BLaER1 treated with 17β-estradiol and CSF1 and Interleukin-3, amounts not matched to agents 10 nM and 100 nM (cell line): ENCODE measurements around the gene DAD1.

Experiments
- H3K27ac ChIP-seq, 11 experiments: shearing (Covaris generic); formaldehyde crosslinking; 2 replicates each; pipeline ENCODE4 v1.8.1; 2022
- H3K27me3 ChIP-seq, 11 experiments: shearing (Covaris generic); formaldehyde crosslinking; 2 replicates each; pipeline ENCODE4 v1.8.1; 2022
- H3K36me3 ChIP-seq, 11 experiments: shearing (Covaris generic); formaldehyde crosslinking; 2 replicates each; pipeline ENCODE4 v1.8.1; 2022
- H3K4me1 ChIP-seq, 10 experiments: shearing (Covaris generic); formaldehyde crosslinking; 2 replicates each; pipeline ENCODE4 v1.8.1; 2022
- H3K4me2 ChIP-seq, 11 experiments: shearing (Covaris generic); formaldehyde crosslinking; 2 replicates each; pipeline ENCODE4 v1.8.1; 2022
- H3K4me3 ChIP-seq, 10 experiments: shearing (Covaris generic); formaldehyde crosslinking; 2 replicates each; pipeline ENCODE4 v1.8.1; 2022
- H3K9ac ChIP-seq, 11 experiments: shearing (Covaris generic); formaldehyde crosslinking; 2 replicates each; pipeline ENCODE4 v1.8.1; 2022
- H3K9me3 ChIP-seq, 11 experiments: shearing (Covaris generic); formaldehyde crosslinking; replicated peaks in 1 of 11; 2 replicates each; pipeline ENCODE4 v1.8.1; 2022
- H4K20me1 ChIP-seq, 11 experiments: shearing (Covaris generic); formaldehyde crosslinking; 2 replicates each; pipeline ENCODE4 v1.8.1; 2022
- Cebpa-rat ChIP-seq, 11 experiments: shearing (Covaris generic); IDR thresholded peaks; 2 replicates each; pipeline ENCODE4 v1.8.1; 2022

The DAD1 gene

DNA sequence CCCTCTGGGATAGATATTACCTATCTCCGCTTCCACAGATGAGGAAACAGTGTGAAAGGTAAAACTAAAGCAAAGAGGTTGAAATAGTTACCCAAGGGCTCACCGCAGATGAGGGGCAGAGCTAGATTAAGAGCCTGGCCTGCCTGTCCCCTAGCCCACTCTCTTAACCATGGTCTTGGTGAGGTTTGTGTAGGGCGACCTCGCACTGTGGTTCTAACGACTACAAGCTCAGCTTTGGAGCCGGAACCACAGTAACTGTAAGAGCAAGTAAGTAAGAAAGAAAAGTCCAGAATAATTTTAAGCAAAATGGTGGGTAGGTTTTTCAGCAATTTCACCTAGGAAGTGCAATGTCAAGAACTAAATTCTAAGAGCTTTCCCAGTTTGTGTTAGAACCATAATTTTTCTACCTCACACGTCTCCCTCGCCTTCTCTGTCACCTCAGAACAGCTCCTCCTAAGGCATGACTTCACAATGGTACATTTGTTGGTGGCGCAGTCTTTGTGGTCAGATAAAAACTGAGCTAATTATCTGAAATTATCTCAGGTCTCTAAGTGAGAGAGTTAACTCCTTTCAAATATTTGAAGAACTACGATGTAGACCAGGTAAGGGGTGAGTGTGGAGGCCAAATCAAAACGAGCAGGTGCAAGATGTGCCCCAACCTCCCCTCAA lies 64.8 kb downstream of the DAD1 start:
- Histone ChIP-seq H3K36me3 (peaks cover 0 to 100% (median 75%) of the 10 kb centered on the region in 11 experiments; a peak in 15 of 22 replicates), H3K4me2 (peak overlapping the region in 7 of 11 experiments; percentile 11 to 52 (median 40); a peak in 12 of 22 replicates), H3K27ac (peak overlapping the region in 4 of 11 experiments; percentile 9 to 40 (median 26); a peak in 4 of 22 replicates), H3K4me1 (peaks cover 64 to 96% (median 90%) of the 10 kb centered on the region in 10 experiments), H3K4me3 (no peak overlapping the region), H3K9ac (no peak overlapping the region), H3K27me3 (no peaks in the 10 kb centered on the region), H4K20me1 (peaks cover 0 to 94% (median 0%) of the 10 kb centered on the region in 11 experiments; a peak in 5 of 22 replicates), H3K9me3 (no peaks in the 10 kb centered on the region)
- no peak for TF ChIP-seq Cebpa-rat (IDR thresholded peaks at IDR 0.05)

GRCh38 chr14:22523283-22523682 lies 65.7 kb downstream of the DAD1 start:
- Histone ChIP-seq H3K9ac (no peak overlapping the region), H3K27ac (peak overlapping the region in 2 of 11 experiments; percentile 3 to 8; a peak in 1 of 22 replicates), H3K9me3 (no peaks in the 10 kb centered on the region), H3K4me3 (no peak overlapping the region), H3K27me3 (no peaks in the 10 kb centered on the region), H3K4me1 (peaks cover 64 to 95% (median 86%) of the 10 kb centered on the region in 10 experiments), H3K36me3 (peaks cover 0 to 100% (median 75%) of the 10 kb centered on the region in 11 experiments; a peak in 14 of 22 replicates), H4K20me1 (peaks cover 0 to 94% (median 0%) of the 10 kb centered on the region in 11 experiments; a peak in 6 of 22 replicates), H3K4me2 (peak overlapping the region in 10 of 11 experiments; percentile 4 to 59 (median 44); a peak in 11 of 22 replicates)
- no peak for TF ChIP-seq Cebpa-rat (IDR thresholded peaks at IDR 0.05)

GRCh38 chr14:22522466-22522957 lies 66.5 kb downstream of the DAD1 start:
- peak overlapping the region in 1 of 11 experiments; percentile 30; a peak in 1 of 22 replicates for H3K27ac ChIP-seq
- peaks cover 0 to 98% (median 0%) of the 10 kb centered on the region in 11 experiments; a peak in 6 of 22 replicates for H4K20me1 ChIP-seq

GRCh38 chr14:22521449-22522239 lies 67.4 kb downstream of the DAD1 start:
- H3K4me2 ChIP-seq, result peak overlapping the region in 10 of 11 experiments; percentile 22 to 78 (median 46); a peak in 16 of 22 replicates
- H3K27ac ChIP-seq, result peak overlapping the region in 6 of 11 experiments; percentile 4 to 38 (median 30); a peak in 4 of 22 replicates
- H3K9me3 ChIP-seq, result no peaks in the 10 kb centered on the region
- H4K20me1 ChIP-seq, result peaks cover 0 to 98% (median 0%) of the 10 kb centered on the region in 11 experiments; a peak in 6 of 22 replicates
- H3K36me3 ChIP-seq, result peaks cover 0 to 100% (median 81%) of the 10 kb centered on the region in 11 experiments; a peak in 13 of 22 replicates
- H3K27me3 ChIP-seq, result no peaks in the 10 kb centered on the region
- no peak overlapping the region; a peak in 1 of 22 replicates for H3K9ac ChIP-seq
- TF ChIP-seq Cebpa-rat (IDR thresholded peaks at IDR 0.05), result no peak
- no peak overlapping the region for H3K4me3 ChIP-seq
- H3K4me1 ChIP-seq, result peaks cover 66 to 100% (median 93%) of the 10 kb centered on the region in 10 experiments

More at GRCh38 chr14:22522466-22522957, 66.5 kb downstream of the DAD1 start:
- Histone ChIP-seq H3K4me3 (no peak overlapping the region), H3K27me3 (no peaks in the 10 kb centered on the region), H3K9me3 (no peaks in the 10 kb centered on the region), H3K36me3 (peaks cover 0 to 100% (median 79%) of the 10 kb centered on the region in 11 experiments; a peak in 13 of 22 replicates), H3K4me1 (peaks cover 66 to 100% (median 89%) of the 10 kb centered on the region in 10 experiments), H3K4me2 (peak overlapping the region; percentile 7 to 59 (median 34); a peak in 15 of 22 replicates), H3K9ac (no peak overlapping the region)
- TF ChIP-seq Cebpa-rat (IDR thresholded peaks at IDR 0.05), result no peak

GRCh38 chr14:22520796-22521195 lies 68.2 kb downstream of the DAD1 start:
- H3K4me3 ChIP-seq, result no peak overlapping the region
- TF ChIP-seq Cebpa-rat (IDR thresholded peaks at IDR 0.05), result no peak
- H3K27ac ChIP-seq, result peak overlapping the region in 9 of 11 experiments; percentile 4 to 46 (median 30); a peak in 10 of 22 replicates
- peak overlapping the region; percentile 22 to 78 (median 47) for H3K4me2 ChIP-seq
- H3K9me3 ChIP-seq, result no peaks in the 10 kb centered on the region
- H3K4me1 ChIP-seq, result peaks cover 57 to 100% (median 93%) of the 10 kb centered on the region in 10 experiments
- H3K27me3 ChIP-seq, result no peaks in the 10 kb centered on the region
- H3K9ac ChIP-seq, result 0 out of 22 replicates have a peak overlapping the region, but pooled peaks of 1 of the 11 experiments have one; percentile 5
- H4K20me1 ChIP-seq, result peaks cover 0 to 98% (median 0%) of the 10 kb centered on the region in 11 experiments; a peak in 7 of 22 replicates
- H3K36me3 ChIP-seq, result peaks cover 0 to 100% (median 83%) of the 10 kb centered on the region in 11 experiments; a peak in 13 of 22 replicates

- H3K27me3 ChIP-seq, result no peaks in the 10 kb centered on the region
- H3K27ac ChIP-seq, result peak overlapping the region in 7 of 11 experiments; percentile 4 to 38 (median 30); a peak in 14 of 22 replicates
- H3K4me3 ChIP-seq, result no peak overlapping the region
- no peak overlapping the region for H3K9ac ChIP-seq
- H3K4me2 ChIP-seq, result peak overlapping the region; percentile 22 to 78 (median 47); a peak in 21 of 22 replicates
- H3K36me3 ChIP-seq, result peaks cover 0 to 100% (median 86%) of the 10 kb centered on the region in 11 experiments; a peak in 13 of 22 replicates
- no peak for TF ChIP-seq Cebpa-rat (IDR thresholded peaks at IDR 0.05)
- H4K20me1 ChIP-seq, result peaks cover 0 to 98% (median 0%) of the 10 kb centered on the region in 11 experiments; a peak in 8 of 22 replicates
- peaks cover 55 to 100% (median 93%) of the 10 kb centered on the region in 10 experiments for H3K4me1 ChIP-seq
- H3K9me3 ChIP-seq, result no peaks in the 10 kb centered on the region
Observed at GRCh38 chr14:22519877-22520685, 68.9 kb downstream of the DAD1 start.

DNA sequence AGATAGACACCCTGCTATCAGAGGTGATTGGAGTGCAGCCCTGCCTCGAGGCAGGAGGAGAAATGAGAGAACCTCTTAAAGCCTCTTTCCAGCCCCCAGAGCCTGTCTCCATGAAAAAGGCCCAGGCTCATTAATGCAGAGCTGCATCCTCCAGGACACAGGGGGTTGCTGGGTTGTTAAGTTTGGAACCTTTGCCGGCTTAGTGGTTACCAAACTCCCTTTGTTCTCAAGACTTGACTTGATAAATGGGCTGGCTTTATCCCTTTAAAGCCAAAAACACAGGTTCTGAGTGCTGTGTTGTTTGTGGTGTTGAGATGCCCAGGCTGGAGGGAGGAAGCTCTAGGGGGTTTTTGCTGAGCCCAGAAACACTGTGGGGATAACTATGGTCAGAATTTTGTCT lies 71.0 kb downstream of the DAD1 start:
- peaks cover 50 to 98% (median 92%) of the 10 kb centered on the region in 10 experiments for H3K4me1 ChIP-seq
- H3K36me3 ChIP-seq, result peaks cover 0 to 100% (median 81%) of the 10 kb centered on the region in 11 experiments; a peak in 14 of 22 replicates
- TF ChIP-seq Cebpa-rat (IDR thresholded peaks at IDR 0.05), result no peak
- peaks cover 0 to 99% (median 0%) of the 10 kb centered on the region in 11 experiments; a peak in 8 of 22 replicates for H4K20me1 ChIP-seq
- H3K4me3 ChIP-seq, result no peak overlapping the region
- H3K4me2 ChIP-seq, result peak overlapping the region in 6 of 11 experiments; percentile 6 to 44 (median 22); a peak in 4 of 22 replicates
- peak overlapping the region in 1 of 11 experiments; percentile 0; a peak in 1 of 22 replicates for H3K9ac ChIP-seq
- H3K27ac ChIP-seq, result peak overlapping the region in 5 of 11 experiments; percentile 11 to 52 (median 41); a peak in 9 of 22 replicates
- no peaks in the 10 kb centered on the region for H3K27me3 ChIP-seq
- H3K9me3 ChIP-seq, result no peaks in the 10 kb centered on the region; a peak in 1 of 22 replicates
